Measurements from ENCODE around the gene SLC31A2. TPM values are rescaled to one million over a fixed set of nuclear protein-coding genes. Genes with fewer than 3 reads are reported as not detected.

SLC31A2 gene
- total RNA-seq, 1 donor from 2014 or later = 1.6 TPM

- no peak overlapping the region for H3K4me3 Mint-ChIP-seq (ENCODE audit: unreplicated experiment)
- H3K9me3 Mint-ChIP-seq (ENCODE audit: unreplicated experiment) = peaks cover 1% of the 10 kb centered on the region
- H3K27me3 Mint-ChIP-seq (ENCODE audit: unreplicated experiment) = no peaks in the 10 kb centered on the region
- no peak overlapping the region for H3K27ac Mint-ChIP-seq (ENCODE audit: unreplicated experiment)
- DNase-seq = no peak
- no peak for TF ChIP-seq CTCF (IDR thresholded peaks at IDR 0.05; ENCODE audit: partially characterized antibody, unreplicated experiment)
- no peaks in the 10 kb centered on the region for H3K4me1 Mint-ChIP-seq (ENCODE audit: low read depth, unreplicated experiment)
- no peaks in the 10 kb centered on the region for H3K36me3 Mint-ChIP-seq (ENCODE audit: unreplicated experiment)
Observed at GRCh38 chr9:113125386-113126035, 25.3 kb upstream of the SLC31A2 start.

- Mint-ChIP-seq H3K4me3 (ENCODE audit: unreplicated experiment) (no peak overlapping the region), H3K36me3 (ENCODE audit: unreplicated experiment) (no peaks in the 10 kb centered on the region), H3K4me1 (ENCODE audit: low read depth, unreplicated experiment) (no peaks in the 10 kb centered on the region), H3K27me3 (ENCODE audit: unreplicated experiment) (no peaks in the 10 kb centered on the region), H3K9me3 (ENCODE audit: unreplicated experiment) (no peaks in the 10 kb centered on the region), H3K27ac (ENCODE audit: unreplicated experiment) (no peak overlapping the region)
- no peak for DNase-seq
- no peak for TF ChIP-seq CTCF (IDR thresholded peaks at IDR 0.05; ENCODE audit: partially characterized antibody, unreplicated experiment)
Observed at GRCh38 chr9:113129466-113129865, 21.3 kb upstream of the SLC31A2 start.

GRCh38 chr9:113129884-113130283 is 20.9 kb upstream of the SLC31A2 start:
- no peaks in the 10 kb centered on the region for H3K4me1 Mint-ChIP-seq (ENCODE audit: low read depth, unreplicated experiment)
- H3K27me3 Mint-ChIP-seq (ENCODE audit: unreplicated experiment) = no peaks in the 10 kb centered on the region
- H3K4me3 Mint-ChIP-seq (ENCODE audit: unreplicated experiment) = no peak overlapping the region
- no peak overlapping the region for H3K27ac Mint-ChIP-seq (ENCODE audit: unreplicated experiment)
- H3K36me3 Mint-ChIP-seq (ENCODE audit: unreplicated experiment) = no peaks in the 10 kb centered on the region
- TF ChIP-seq CTCF (IDR thresholded peaks at IDR 0.05; ENCODE audit: partially characterized antibody, unreplicated experiment) = no peak
- no peak for DNase-seq
- H3K9me3 Mint-ChIP-seq (ENCODE audit: unreplicated experiment) = no peaks in the 10 kb centered on the region

DNA sequence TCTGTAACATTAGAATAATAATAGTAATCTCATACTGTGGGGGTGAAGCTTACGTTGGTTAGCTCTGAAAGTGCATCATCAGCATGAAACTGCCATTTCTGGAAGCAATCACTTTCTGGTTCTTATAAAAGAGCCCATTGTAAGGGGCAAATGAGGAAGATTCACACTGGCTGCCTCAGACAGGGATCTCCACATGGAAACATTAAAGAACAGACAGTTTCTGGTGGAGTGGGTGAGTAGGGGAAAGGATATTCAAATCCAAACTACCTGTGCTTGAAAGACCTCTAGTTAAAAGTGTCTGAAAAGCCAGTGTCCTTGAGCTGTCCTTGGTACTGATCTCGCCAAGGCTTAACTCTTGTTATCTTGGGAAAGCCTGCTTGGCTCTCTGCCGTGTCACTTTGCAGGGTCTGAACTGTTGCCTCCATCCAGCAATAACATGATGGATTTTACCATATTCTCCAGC is 19.1 kb upstream of the SLC31A2 start:
- no peak overlapping the region for H3K27ac Mint-ChIP-seq (ENCODE audit: unreplicated experiment)
- H3K36me3 Mint-ChIP-seq (ENCODE audit: unreplicated experiment) = no peaks in the 10 kb centered on the region
- no peak overlapping the region for H3K4me3 Mint-ChIP-seq (ENCODE audit: unreplicated experiment)
- H3K4me1 Mint-ChIP-seq (ENCODE audit: low read depth, unreplicated experiment) = no peaks in the 10 kb centered on the region
- no peaks in the 10 kb centered on the region for H3K27me3 Mint-ChIP-seq (ENCODE audit: unreplicated experiment)
- H3K9me3 Mint-ChIP-seq (ENCODE audit: unreplicated experiment) = peaks cover 2% of the 10 kb centered on the region
- TF ChIP-seq CTCF (IDR thresholded peaks at IDR 0.05; ENCODE audit: partially characterized antibody, unreplicated experiment) = no peak
- DNase-seq = no peak
